Brain microvascular endothelial cell (primary cell): ENCODE measurements around the gene CREB3L2.

Experiments used
- DNase-seq: peaks from one replicate; pipeline ENCODE4 v3.0.0-alpha.2; 2020
- H3K27ac ChIP-seq: fragments of 250-450 bp; sonication (Bioruptor Pico); 2 replicates; pipeline ENCODE4 v1.5.1; 2020; ENCODE audit warnings: mild to moderate bottlenecking, moderate library complexity
- H3K27me3 ChIP-seq: fragments of 250-450 bp; sonication (Bioruptor Pico); replicated peaks from 2 replicates; pipeline ENCODE4 v1.5.1; 2020; ENCODE audit warnings: mild to moderate bottlenecking
- H3K36me3 ChIP-seq: fragments of 250-450 bp; sonication (Bioruptor Pico); replicated peaks from 2 replicates; pipeline ENCODE4 v1.5.1; 2020; ENCODE audit warnings: mild to moderate bottlenecking
- H3K4me3 ChIP-seq: 2 replicates; pipeline ENCODE4 v1.5.1; 2011; ENCODE audit warnings: low read depth, mild to moderate bottlenecking, control low read depth, low read length, moderate library complexity
- CTCF ChIP-seq: IDR thresholded peaks from 2 replicates; pipeline ENCODE4 v1.5.1; 2011; ENCODE audit warnings: low read depth, mild to moderate bottlenecking, moderate library complexity, low read length, control low read depth, inconsistent platforms; ENCODE audit errors: missing control alignments
- in situ Hi-C: cut with HindIII; loops from 2 replicates; pipeline ENCODE4 v1.10.0; 2017; ENCODE audit warnings: low sequenced_read_pairs, low pct_ligation_motif_present

The CREB3L2 gene

GRCh38 chr7:137862964-137863363 lies 138.9 kb downstream of the CREB3L2 start:
- DNase-seq, result no peak
- in situ Hi-C loops, result no loop called here
- no peak for TF ChIP-seq CTCF
- H3K27me3 ChIP-seq, result no peaks in the 10 kb centered on the region
- no peak overlapping the region for H3K4me3 ChIP-seq
- H3K36me3 ChIP-seq, result peaks cover 60% of the 10 kb centered on the region
- no peak overlapping the region for H3K27ac ChIP-seq

GRCh38 chr7:137862358-137862757 lies 139.5 kb downstream of the CREB3L2 start:
- in situ Hi-C loops, result no loop called here
- Histone ChIP-seq H3K36me3 (peaks cover 54% of the 10 kb centered on the region), H3K4me3 (no peak overlapping the region), H3K27me3 (no peaks in the 10 kb centered on the region), H3K27ac (no peak overlapping the region)
- no peak for TF ChIP-seq CTCF
- no peak for DNase-seq

- in situ Hi-C loops, result no loop called here
- no peaks in the 10 kb centered on the region for H3K27me3 ChIP-seq
- no peak overlapping the region for H3K4me3 ChIP-seq
- peaks cover 40% of the 10 kb centered on the region for H3K36me3 ChIP-seq
- no peak for TF ChIP-seq CTCF
- no peak overlapping the region for H3K27ac ChIP-seq
- DNase-seq, result no peak
Measured at GRCh38 chr7:137860542-137860941, 141.3 kb downstream of the CREB3L2 start.

GRCh38 chr7:137853053-137853452 lies 148.8 kb downstream of the CREB3L2 start:
- no peaks in the 10 kb centered on the region for H3K27me3 ChIP-seq
- H3K36me3 ChIP-seq, result peaks cover 13% of the 10 kb centered on the region
- H3K4me3 ChIP-seq, result no peak overlapping the region
- in situ Hi-C loops, result no loop called here
- H3K27ac ChIP-seq, result no peak overlapping the region
- no peak for DNase-seq
- TF ChIP-seq CTCF, result no peak

GRCh38 chr7:137852108-137852507 lies 149.8 kb downstream of the CREB3L2 start:
- in situ Hi-C loops, result no loop called here
- Histone ChIP-seq H3K36me3 (peaks cover 13% of the 10 kb centered on the region), H3K27me3 (no peaks in the 10 kb centered on the region), H3K27ac (peak overlapping the region; percentile 61), H3K4me3 (no peak overlapping the region)
- no peak for TF ChIP-seq CTCF
- DNase-seq, result no peak
